Sigmoid colon (tissue), 3 donors: Measurements from ENCODE around the gene SORCS2.

ENCODE experiments used
- POLR2A ChIP-seq, 2 donors: fragments of 450-650 bp; IDR thresholded peaks; one replicate each; pipeline ENCODE4 v1.6.1; 2016; ENCODE audit warnings: antibody characterized with exemption in 2 of 2, mild to moderate bottlenecking in 2 of 2, moderate library complexity in 2 of 2
- TF ChIP-seq, protein P1 (sequence below), 4 experiments: fragments of 450-650 bp in 3 of 4; fragments of 200-600 bp in 1 of 4; IDR thresholded peaks; one replicate each; pipeline ENCODE4 v1.5.1; 2016 to 2019; ENCODE audit warnings: antibody characterized with exemption in 4 of 4, mild to moderate bottlenecking in 3 of 4, moderate library complexity in 2 of 4

- TF ChIP-seq, protein P1, sequence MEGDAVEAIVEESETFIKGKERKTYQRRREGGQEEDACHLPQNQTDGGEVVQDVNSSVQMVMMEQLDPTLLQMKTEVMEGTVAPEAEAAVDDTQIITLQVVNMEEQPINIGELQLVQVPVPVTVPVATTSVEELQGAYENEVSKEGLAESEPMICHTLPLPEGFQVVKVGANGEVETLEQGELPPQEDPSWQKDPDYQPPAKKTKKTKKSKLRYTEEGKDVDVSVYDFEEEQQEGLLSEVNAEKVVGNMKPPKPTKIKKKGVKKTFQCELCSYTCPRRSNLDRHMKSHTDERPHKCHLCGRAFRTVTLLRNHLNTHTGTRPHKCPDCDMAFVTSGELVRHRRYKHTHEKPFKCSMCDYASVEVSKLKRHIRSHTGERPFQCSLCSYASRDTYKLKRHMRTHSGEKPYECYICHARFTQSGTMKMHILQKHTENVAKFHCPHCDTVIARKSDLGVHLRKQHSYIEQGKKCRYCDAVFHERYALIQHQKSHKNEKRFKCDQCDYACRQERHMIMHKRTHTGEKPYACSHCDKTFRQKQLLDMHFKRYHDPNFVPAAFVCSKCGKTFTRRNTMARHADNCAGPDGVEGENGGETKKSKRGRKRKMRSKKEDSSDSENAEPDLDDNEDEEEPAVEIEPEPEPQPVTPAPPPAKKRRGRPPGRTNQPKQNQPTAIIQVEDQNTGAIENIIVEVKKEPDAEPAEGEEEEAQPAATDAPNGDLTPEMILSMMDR (IDR thresholded peaks at IDR 0.05) = no peak
- TF ChIP-seq POLR2A (IDR thresholded peaks at IDR 0.05) = no peak
Observed at GRCh38 chr4:7487502-7487901, 295.2 kb downstream of the SORCS2 start.
